Endodermal cell (in vitro differentiated cells): ENCODE results near the gene WDCP. TPM values are rescaled to one million over a fixed set of nuclear protein-coding genes. Genes with fewer than 3 reads are reported as not detected.
"Not testable (repeated sequence)": the region's sequence is repeated elsewhere in the genome, so short reads cannot be mapped to it uniquely, and the experiment has no call there.

Experiments used
- DNase-seq: peaks from one replicate; pipeline ENCODE4 v3.0.0-alpha.2; 2017
- H3K27ac ChIP-seq: 2 replicates; pipeline ENCODE4 v1.5.1; 2013; ENCODE audit warnings: mild to moderate bottlenecking, low read depth, low read length, moderate library complexity
- H3K27me3 ChIP-seq: 2 replicates; pipeline ENCODE4 v1.6.1; 2013; ENCODE audit warnings: mild to moderate bottlenecking, low read length, moderate library complexity; ENCODE audit not compliant: insufficient read depth, control insufficient read depth, poor library complexity, severe bottlenecking
- H3K36me3 ChIP-seq: 2 replicates; pipeline ENCODE4 v1.7.0; 2013; ENCODE audit warnings: mild to moderate bottlenecking, low read length, moderate library complexity; ENCODE audit not compliant: control insufficient read depth, insufficient read depth
- H3K4me1 ChIP-seq: one replicate; pipeline ENCODE4 v1.7.0; 2013; ENCODE audit warnings: low read length; ENCODE audit not compliant: control insufficient read depth, insufficient read depth
- H3K4me3 ChIP-seq: 2 replicates; pipeline ENCODE4 v1.5.1; 2013; ENCODE audit warnings: mild to moderate bottlenecking, low read length, moderate library complexity
- H3K9ac ChIP-seq: 2 replicates; pipeline ENCODE4 v1.6.1; 2013; ENCODE audit warnings: mild to moderate bottlenecking, low read length, moderate library complexity; ENCODE audit not compliant: poor library complexity, severe bottlenecking; ENCODE audit errors: extremely low read depth
- H3K9me3 ChIP-seq: 2 replicates; pipeline ENCODE4 v1.6.1; 2013; ENCODE audit warnings: mild to moderate bottlenecking, low read length, moderate library complexity; ENCODE audit not compliant: control insufficient read depth
- H3K27ac Mint-ChIP-seq: 2 replicates; pipeline ENCODE4 v1.8.0; 2020; ENCODE audit warnings: mixed read lengths
- H3K27me3 Mint-ChIP-seq: 2 replicates; pipeline ENCODE4 v1.8.0; 2021; ENCODE audit warnings: mild to moderate bottlenecking, mixed read lengths; ENCODE audit not compliant: insufficient read depth
- H3K36me3 Mint-ChIP-seq: 2 replicates; pipeline ENCODE4 v1.8.0; 2020; ENCODE audit warnings: low read depth, mixed read lengths
- H3K4me1 Mint-ChIP-seq: 2 replicates; pipeline ENCODE4 v1.8.0; 2020; ENCODE audit warnings: mixed read lengths
- H3K4me3 Mint-ChIP-seq: 2 replicates; pipeline ENCODE4 v1.8.0; 2020; ENCODE audit warnings: mild to moderate bottlenecking, moderate library complexity, mixed read lengths
- H3K9me3 Mint-ChIP-seq: 2 replicates; pipeline ENCODE4 v1.8.0; 2020; ENCODE audit warnings: mild to moderate bottlenecking, mixed read lengths
- WGBS, 2 experiments: methylation state at CpG; one replicate each; pipeline versions ENCODE4 v1.1.5 to v1.1.7; 2013; ENCODE audit warnings: missing lambda C conversion rate in 2 of 2, mixed read lengths in 1 of 2; ENCODE audit not compliant: insufficient coverage in 1 of 2, insufficient read length in 1 of 2; 5-methylcytosine and 5-hydroxymethylcytosine counted together
- long read RNA-seq, 4 experiments: library from polyadenylated mRNA in 2 of 4; library from RNA in 1 of 4; library from capped mRNA in 1 of 4; stranded (forward) in 3 of 4; unstranded in 1 of 4; transcript quantifications; one replicate each; pipeline ENCODE4 v2.0.0, GENCODE V29; 2020 to 2021; ENCODE audit warnings: inconsistent platforms in 1 of 4
- polyA plus RNA-seq, 2 experiments: library from polyadenylated mRNA; stranded (reverse); fragments of 50-300 nt; gene quantifications; one replicate each; pipeline ENCODE4 v1.2.3, GENCODE V29; 2013
- total RNA-seq, 2 donors: library from RNA; stranded (reverse); fragmentation: NEBNext Ultra II Directional in 1 of 2; extraction: Animal tissue kit (Norgen Biotek cat#: 25700) in 1 of 2; gene quantifications; 2 replicates in 1 of 2; 3 replicates in 1 of 2; pipeline ENCODE4 v1.2.1, GENCODE V29; 2021
- TF ChIP-seq, protein P1 (sequence below): fragments of 200-600 bp; sonication (generic); conservative IDR thresholded peaks from 2 replicates; pipeline ENCODE4 v1.5.0; 2021; ENCODE audit warnings: antibody characterized with exemption, mild to moderate bottlenecking

Gene WDCP, protein sequence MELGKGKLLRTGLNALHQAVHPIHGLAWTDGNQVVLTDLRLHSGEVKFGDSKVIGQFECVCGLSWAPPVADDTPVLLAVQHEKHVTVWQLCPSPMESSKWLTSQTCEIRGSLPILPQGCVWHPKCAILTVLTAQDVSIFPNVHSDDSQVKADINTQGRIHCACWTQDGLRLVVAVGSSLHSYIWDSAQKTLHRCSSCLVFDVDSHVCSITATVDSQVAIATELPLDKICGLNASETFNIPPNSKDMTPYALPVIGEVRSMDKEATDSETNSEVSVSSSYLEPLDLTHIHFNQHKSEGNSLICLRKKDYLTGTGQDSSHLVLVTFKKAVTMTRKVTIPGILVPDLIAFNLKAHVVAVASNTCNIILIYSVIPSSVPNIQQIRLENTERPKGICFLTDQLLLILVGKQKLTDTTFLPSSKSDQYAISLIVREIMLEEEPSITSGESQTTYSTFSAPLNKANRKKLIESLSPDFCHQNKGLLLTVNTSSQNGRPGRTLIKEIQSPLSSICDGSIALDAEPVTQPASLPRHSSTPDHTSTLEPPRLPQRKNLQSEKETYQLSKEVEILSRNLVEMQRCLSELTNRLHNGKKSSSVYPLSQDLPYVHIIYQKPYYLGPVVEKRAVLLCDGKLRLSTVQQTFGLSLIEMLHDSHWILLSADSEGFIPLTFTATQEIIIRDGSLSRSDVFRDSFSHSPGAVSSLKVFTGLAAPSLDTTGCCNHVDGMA
- total RNA-seq: 10 to 100 TPM; 18.2 to 24.1 TPM
- polyA plus RNA-seq (2013, experiment 1 of 2): 16.7 TPM
- 16.2 TPM for polyA plus RNA-seq (2013, experiment 2 of 2)
- long read RNA-seq, experiment 1, partial matches to known transcripts: 2 of 2 reads
- long read RNA-seq, experiment 1, other reads (novel, unspliced or antisense): 0 of 2 reads
- long read RNA-seq, experiment 2, transcript WDCP-201 (4 exons, 3,817 nt): major isoform, 19 of 25 reads
- long read RNA-seq, experiment 2, partial matches to known transcripts: 6 of 25 reads
- long read RNA-seq, experiment 2, other reads (novel, unspliced or antisense): 0 of 25 reads
- long read RNA-seq, experiment 3, transcript WDCP-202 (3 exons, 3,700 nt): minor isoform, 5 of 85 reads
- long read RNA-seq, experiment 3, transcript WDCP-201 (4 exons, 3,817 nt): major isoform, 67 of 85 reads
- long read RNA-seq, experiment 3, partial matches to known transcripts: 9 of 85 reads
- long read RNA-seq, experiment 3, other reads (novel, unspliced or antisense): 4 of 85 reads
- long read RNA-seq, experiment 4: 0 reads

DNA sequence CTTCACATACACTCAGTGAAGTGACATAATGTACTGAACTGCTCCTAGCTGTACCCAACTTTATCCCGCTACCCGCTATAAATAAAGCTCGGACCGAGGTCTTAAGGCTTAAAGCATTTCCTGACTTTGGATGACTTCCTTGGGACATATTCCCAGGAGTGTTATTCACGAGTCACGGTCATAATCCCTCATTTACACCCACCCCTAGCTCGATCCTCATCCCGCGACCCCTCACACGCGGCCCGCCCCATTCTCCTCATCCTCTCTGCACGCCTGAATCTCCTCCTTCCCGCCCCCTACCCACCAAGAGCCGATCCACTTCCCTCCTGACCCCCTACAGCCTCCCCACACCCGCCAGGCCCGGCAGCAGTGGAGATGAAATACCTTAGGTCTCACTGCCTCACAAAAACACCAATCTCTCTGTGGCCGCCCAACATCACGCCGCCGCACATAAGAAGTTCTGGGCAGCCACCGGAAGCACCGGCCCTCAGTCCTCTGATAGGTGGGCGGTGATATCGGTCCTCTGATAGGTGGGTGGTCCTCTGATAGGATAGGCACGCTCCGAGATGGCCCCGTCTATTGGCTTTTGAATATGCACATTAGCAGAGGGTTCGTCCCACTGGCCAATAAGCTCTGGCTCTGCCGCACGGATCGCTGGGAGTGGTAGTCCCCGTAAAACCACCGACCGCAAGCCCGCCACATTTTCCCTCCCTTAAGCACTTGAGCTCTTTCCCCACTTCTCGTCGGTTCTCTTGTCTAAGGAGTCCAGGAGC, at the start of gene WDCP:
TSS of gene WDCP (minus strand) at position 462 of the 773 bp plus-strand sequence. CDS start 7,897 bp downstream, outside the sequence.
- peak within 1 kb of the TSS; percentile 96 for H3K27ac Mint-ChIP-seq
- peak within 1 kb of the TSS; percentile 44 for H3K9ac ChIP-seq
- H3K9me3 ChIP-seq: no peaks in the 10 kb centered on the region
- no peaks in the 10 kb centered on the region for H3K36me3 ChIP-seq
- peaks cover 11% of the 10 kb centered on the region for H3K4me1 Mint-ChIP-seq
- peak within 1 kb of the TSS; percentile 98 for H3K4me3 Mint-ChIP-seq
- no peaks in the 10 kb centered on the region for H3K4me1 ChIP-seq
- peak; percentile 98 for DNase-seq
- H3K36me3 Mint-ChIP-seq: peaks cover 4% of the 10 kb centered on the region
- H3K27me3 Mint-ChIP-seq: peaks cover 2% of the 10 kb centered on the region
- no peaks in the 10 kb centered on the region for H3K9me3 Mint-ChIP-seq
- H3K27me3 ChIP-seq: no peaks in the 10 kb centered on the region
- H3K27ac ChIP-seq: no peak within 1 kb of the TSS
- peak within 1 kb of the TSS; percentile 89 for H3K4me3 ChIP-seq
- TF ChIP-seq, protein P1, sequence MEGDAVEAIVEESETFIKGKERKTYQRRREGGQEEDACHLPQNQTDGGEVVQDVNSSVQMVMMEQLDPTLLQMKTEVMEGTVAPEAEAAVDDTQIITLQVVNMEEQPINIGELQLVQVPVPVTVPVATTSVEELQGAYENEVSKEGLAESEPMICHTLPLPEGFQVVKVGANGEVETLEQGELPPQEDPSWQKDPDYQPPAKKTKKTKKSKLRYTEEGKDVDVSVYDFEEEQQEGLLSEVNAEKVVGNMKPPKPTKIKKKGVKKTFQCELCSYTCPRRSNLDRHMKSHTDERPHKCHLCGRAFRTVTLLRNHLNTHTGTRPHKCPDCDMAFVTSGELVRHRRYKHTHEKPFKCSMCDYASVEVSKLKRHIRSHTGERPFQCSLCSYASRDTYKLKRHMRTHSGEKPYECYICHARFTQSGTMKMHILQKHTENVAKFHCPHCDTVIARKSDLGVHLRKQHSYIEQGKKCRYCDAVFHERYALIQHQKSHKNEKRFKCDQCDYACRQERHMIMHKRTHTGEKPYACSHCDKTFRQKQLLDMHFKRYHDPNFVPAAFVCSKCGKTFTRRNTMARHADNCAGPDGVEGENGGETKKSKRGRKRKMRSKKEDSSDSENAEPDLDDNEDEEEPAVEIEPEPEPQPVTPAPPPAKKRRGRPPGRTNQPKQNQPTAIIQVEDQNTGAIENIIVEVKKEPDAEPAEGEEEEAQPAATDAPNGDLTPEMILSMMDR: no peak
- 0% methylated on average over 27 to 38 of the region's 38 CpGs for WGBS, 2 experiments

DNA sequence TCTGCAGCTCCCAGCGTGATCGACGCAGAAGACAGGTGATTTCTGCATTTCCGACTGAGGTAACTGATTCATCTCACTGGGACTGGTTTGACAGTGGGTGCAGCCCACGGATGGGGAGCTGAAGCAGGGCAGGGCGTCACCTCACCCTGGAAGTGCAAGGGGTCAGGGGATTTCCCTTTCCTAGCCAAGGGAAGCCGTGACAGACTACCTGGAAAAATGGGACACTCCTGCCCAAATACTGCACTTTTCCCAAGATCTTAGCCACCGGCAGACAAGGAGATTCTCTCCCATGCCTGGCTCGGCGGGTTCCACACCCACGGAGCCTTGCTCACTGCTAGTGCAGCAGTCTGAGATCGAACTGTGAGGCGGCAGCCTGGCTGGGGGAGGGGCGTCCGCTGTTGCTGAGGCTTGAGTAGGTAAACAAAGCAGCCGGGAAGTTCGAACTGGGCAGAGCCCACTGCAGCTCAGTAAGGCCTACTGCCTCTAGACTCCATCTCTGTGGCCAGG, 48.0 kb upstream of the WDCP start:
- not testable (repeated sequence) for H3K4me1 ChIP-seq, H3K4me1 Mint-ChIP-seq, H3K9me3 Mint-ChIP-seq, H3K27ac ChIP-seq, H3K27me3 ChIP-seq, H3K9me3 ChIP-seq, H3K4me3 ChIP-seq, H3K27ac Mint-ChIP-seq, H3K9ac ChIP-seq, H3K36me3 ChIP-seq
- Mint-ChIP-seq H3K4me3 (peak overlapping the region; percentile 21), H3K36me3 (peaks cover 11% of the 10 kb centered on the region), H3K27me3 (peaks cover 17% of the 10 kb centered on the region)
- peak; percentile 54 for DNase-seq
- WGBS, 2 experiments: 64 to 71% methylated on average over 9 to 17 of the region's 17 CpGs

DNA sequence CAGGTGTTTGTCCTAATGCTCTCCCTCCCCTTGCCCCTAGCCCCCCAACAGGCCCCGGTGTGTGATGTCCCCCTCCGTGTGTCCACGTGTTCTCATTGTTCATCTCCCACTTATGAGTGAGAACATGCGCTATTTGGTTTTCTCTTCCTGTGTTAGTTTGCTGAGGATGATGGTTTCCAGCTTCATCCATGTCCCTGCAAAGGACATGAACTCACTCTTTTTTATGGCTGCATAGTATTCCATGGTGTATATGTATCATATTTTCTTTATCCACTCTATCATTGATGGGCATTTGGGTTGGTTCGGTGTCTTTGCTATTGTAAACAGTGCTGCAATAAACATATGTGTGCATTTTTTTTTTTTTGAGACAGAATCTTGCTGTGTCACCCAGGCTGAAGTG, 46.1 kb upstream of the WDCP start:
- not testable (repeated sequence) for H3K27ac ChIP-seq, H3K36me3 ChIP-seq, H3K4me1 ChIP-seq, H3K4me3 Mint-ChIP-seq, DNase-seq, H3K4me3 ChIP-seq, H3K4me1 Mint-ChIP-seq, H3K27me3 Mint-ChIP-seq, H3K27ac Mint-ChIP-seq, H3K9me3 ChIP-seq, H3K27me3 ChIP-seq, H3K9me3 Mint-ChIP-seq, H3K9ac ChIP-seq
- peaks cover 13% of the 10 kb centered on the region for H3K36me3 Mint-ChIP-seq
- WGBS, 2 experiments: 92 to 98% methylated on average over 2 to 4 of the region's 5 CpGs
